HFF-Myc (cell line): Measurements from ENCODE around the gene KCTD2.

ENCODE experiments used
- DNase-seq: peaks from one replicate; pipeline ENCODE4 v3.0.0-alpha.2; 2011; ENCODE audit warnings: low read depth; ENCODE audit errors: extremely low read depth
- H3K4me3 ChIP-seq: replicated peaks from 2 replicates; pipeline ENCODE4 v1.5.1; 2011; ENCODE audit warnings: low read depth, mild to moderate bottlenecking, control low read depth, low read length
- TF ChIP-seq, protein P1 (sequence below): IDR thresholded peaks from 2 replicates; pipeline ENCODE4 v1.5.1; 2012; ENCODE audit warnings: mild to moderate bottlenecking, low read depth, low read length, control low read depth; ENCODE audit errors: missing control alignments

The KCTD2 gene

DNA sequence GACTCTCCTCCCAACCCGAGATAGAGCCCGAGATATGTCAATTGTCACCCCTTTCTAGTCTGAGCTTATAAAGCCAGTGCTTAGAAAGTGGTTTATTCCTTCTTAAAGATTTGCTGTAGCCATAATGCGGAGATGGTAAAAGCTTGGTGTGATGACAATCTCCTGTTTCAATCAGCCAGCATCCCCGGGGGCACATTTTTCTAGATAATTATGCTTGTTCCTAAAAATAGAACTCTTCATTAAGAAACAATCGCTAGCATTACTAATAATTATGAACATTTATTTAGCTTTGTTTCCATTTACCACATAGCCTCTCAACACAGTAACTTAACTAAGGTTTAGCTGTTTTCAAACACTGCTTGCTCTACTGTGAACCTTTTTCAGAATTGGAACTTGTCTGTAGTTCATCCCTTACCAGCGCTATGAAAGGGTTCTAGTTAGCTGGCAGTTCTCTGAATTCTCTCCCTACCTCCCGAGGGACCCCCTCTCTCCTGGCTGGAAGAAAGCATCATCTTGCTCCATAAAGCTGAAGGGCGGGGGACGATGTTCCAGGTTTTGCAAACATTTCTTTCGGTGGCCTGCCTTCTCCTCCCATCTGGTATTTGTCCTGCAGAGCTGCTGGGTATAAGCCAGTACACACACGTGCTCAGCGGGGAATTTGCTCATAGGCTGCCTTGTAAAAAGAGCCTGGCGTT, 35.5 kb upstream of the KCTD2 start:
- DNase-seq = peak; percentile 61
- TF ChIP-seq, protein P1, sequence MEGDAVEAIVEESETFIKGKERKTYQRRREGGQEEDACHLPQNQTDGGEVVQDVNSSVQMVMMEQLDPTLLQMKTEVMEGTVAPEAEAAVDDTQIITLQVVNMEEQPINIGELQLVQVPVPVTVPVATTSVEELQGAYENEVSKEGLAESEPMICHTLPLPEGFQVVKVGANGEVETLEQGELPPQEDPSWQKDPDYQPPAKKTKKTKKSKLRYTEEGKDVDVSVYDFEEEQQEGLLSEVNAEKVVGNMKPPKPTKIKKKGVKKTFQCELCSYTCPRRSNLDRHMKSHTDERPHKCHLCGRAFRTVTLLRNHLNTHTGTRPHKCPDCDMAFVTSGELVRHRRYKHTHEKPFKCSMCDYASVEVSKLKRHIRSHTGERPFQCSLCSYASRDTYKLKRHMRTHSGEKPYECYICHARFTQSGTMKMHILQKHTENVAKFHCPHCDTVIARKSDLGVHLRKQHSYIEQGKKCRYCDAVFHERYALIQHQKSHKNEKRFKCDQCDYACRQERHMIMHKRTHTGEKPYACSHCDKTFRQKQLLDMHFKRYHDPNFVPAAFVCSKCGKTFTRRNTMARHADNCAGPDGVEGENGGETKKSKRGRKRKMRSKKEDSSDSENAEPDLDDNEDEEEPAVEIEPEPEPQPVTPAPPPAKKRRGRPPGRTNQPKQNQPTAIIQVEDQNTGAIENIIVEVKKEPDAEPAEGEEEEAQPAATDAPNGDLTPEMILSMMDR = no peak
- H3K4me3 ChIP-seq = peak overlapping the region; percentile 92

- no peak for DNase-seq
- H3K4me3 ChIP-seq = peak overlapping the region; percentile 92
- TF ChIP-seq, protein P1 = no peak
Measured at GRCh38 chr17:75012096-75012345, 35.0 kb upstream of the KCTD2 start.

DNA sequence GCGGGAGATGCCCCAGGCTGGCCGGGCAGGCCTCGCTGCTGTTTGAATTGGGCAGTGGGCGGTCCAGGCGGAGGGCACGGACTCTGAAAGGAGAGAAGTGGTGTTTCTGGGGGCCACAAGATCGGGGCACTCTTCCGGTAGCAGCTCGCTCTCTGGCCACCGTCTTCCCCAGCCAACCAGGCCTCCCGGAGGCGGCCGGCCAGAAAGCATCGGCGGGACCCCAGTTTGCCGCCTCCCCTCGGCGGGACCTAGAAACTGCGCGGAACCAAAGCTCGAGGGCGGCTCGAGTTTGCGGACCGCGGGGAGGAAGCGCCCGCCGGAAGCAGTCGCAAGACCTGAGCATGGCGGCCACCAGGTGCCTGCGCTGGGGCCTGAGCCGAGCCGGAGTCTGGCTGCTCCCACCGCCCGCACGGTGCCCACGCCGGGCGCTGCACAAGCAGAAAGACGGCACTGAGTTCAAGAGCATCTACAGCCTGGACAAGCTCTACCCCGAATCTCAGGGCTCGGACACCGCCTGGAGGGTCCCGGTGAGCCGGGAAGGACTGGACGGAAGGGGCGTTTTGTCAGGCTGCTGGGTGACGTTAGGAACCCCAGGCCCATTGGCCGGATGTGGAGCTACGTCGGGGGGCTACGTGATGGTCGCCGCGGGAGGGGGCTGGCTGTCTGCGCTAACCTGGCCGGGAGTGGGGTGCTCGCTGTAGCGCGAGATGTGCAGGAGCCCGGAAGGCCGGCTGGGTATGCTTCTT, 34.5 kb upstream of the KCTD2 start, which contains the start of gene MRPL58:
MRPL58 (plus strand) TSS at position 325 of the 746 bp plus-strand sequence; CDS start at position 342, 17 bp downstream.
- peak within 1 kb of the TSS; percentile 92 for H3K4me3 ChIP-seq
- DNase-seq = peak; percentile 56
- TF ChIP-seq, protein P1 = peak; percentile 39

DNA sequence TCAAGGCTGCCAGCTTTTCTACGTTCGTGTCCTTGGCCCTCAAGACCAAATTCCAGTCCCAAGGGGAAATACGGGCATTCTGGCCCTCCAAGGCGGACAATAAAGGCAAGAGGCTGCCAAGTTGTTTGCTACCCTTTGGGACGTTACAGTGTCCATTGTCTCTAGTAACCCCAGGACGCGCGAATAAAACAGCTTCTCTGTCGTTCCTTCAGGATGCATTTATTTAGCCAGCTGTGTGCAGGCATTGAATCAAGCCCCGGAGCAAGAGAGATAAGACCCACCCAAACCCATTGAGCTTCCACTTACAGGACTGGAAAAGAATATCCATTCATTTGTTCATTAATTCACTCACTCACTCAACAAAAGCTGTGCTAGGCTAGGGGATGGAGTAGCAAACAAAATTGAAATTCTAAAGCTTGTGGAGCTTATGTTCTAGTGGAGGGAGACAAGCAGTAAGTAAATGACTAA, 33.9 kb upstream of the KCTD2 start:
- TF ChIP-seq, protein P1 = no peak
- peak overlapping the region; percentile 92 for H3K4me3 ChIP-seq
- no peak for DNase-seq

- no peak overlapping the region for H3K4me3 ChIP-seq
- DNase-seq = no peak
- TF ChIP-seq, protein P1 = no peak
Measured at GRCh38 chr17:75019146-75019545, 27.9 kb upstream of the KCTD2 start.

GRCh38 chr17:75019710-75020109, 27.3 kb upstream of the KCTD2 start:
- DNase-seq = no peak
- H3K4me3 ChIP-seq = no peak overlapping the region
- TF ChIP-seq, protein P1 = no peak
